Measurements from ENCODE around the gene STON2. TPM values are rescaled to one million over a fixed set of nuclear protein-coding genes. Genes with fewer than 3 reads are reported as not detected.
A peak's percentile ranks its signal among the peaks of the same experiment; 100 is the strongest.

The STON2 gene
- total and polyA plus RNA-seq, 7 donors = 4.8 to 147 (median 37.4) TPM

GRCh38 chr14:81269979-81270375 lies 130.1 kb downstream of the STON2 start:
- DNase-seq = no peak
- intact Hi-C loops (cut with DNase I) = loop anchor here (1.0 to 5.0 kb wide), 3 partner anchors 48 to 183 kb away; partner anchors contain the start of gene GTF2A1 (in 1 of the 2)
- Histone ChIP-seq H3K27me3 (ENCODE audit: insufficient read depth in 3 of 3, low read length in 2 of 3) (no peaks in the 10 kb centered on the region), H3K4me3 (no peak overlapping the region), H3K27ac (peak overlapping the region; percentile 67), H3K4me1 (peaks cover 49% of the 10 kb centered on the region), H3K36me3 (ENCODE audit: insufficient read depth in 1 of 2, low read depth in 1 of 2) (no peaks in the 10 kb centered on the region), H3K9me3 (no peaks in the 10 kb centered on the region)
- peak in 3 of 4 donors; percentile 33 to 61 (median 59) for ATAC-seq
- 45 to 50% (median 47%) methylated on average over 3 of the region's 3 CpGs for WGBS, 3 donors
- TF ChIP-seq CTCF (IDR thresholded peaks at IDR 0.05) = no peak

- Histone ChIP-seq H3K4me1 (peaks cover 42% of the 10 kb centered on the region), H3K36me3 (ENCODE audit: insufficient read depth in 1 of 2, low read depth in 1 of 2) (no peaks in the 10 kb centered on the region), H3K9me3 (no peaks in the 10 kb centered on the region), H3K27me3 (ENCODE audit: insufficient read depth in 3 of 3, low read length in 2 of 3) (no peaks in the 10 kb centered on the region), H3K27ac (peak overlapping the region; percentile 67), H3K4me3 (peak overlapping the region; percentile 31)
- 15 to 22% (median 18%) methylated on average over 7 of the region's 7 CpGs for WGBS, 3 donors
- intact Hi-C loops (cut with DNase I) = loop anchor here (1.0 to 5.0 kb wide), 2 partner anchors 47 to 184 kb away; partner anchors contain the start of gene GTF2A1 (in 1 of the 2)
- peak; percentile 87 for TF ChIP-seq CTCF (IDR thresholded peaks at IDR 0.05)
- no peak for DNase-seq
- ATAC-seq = peak; percentile 90 to 94 (median 92)
Measured at GRCh38 chr14:81269100-81269978, 130.8 kb downstream of the STON2 start.

GRCh38 chr14:81268016-81268416 lies 132.1 kb downstream of the STON2 start:
- intact Hi-C loops (cut with DNase I) = loop anchor here in 1 of 2 donors (5.0 kb wide), 1 partner anchor 46 kb away; the partner anchor contains the start of gene GTF2A1

GRCh38 chr14:81265636-81266169 lies 134.4 kb downstream of the STON2 start:
- TF ChIP-seq CTCF (IDR thresholded peaks at IDR 0.05) = no peak
- intact Hi-C loops (cut with DNase I) = loop anchor here in 1 of 2 donors (5.0 kb wide), 1 partner anchor 43 kb away; the partner anchor contains the start of gene GTF2A1
- Histone ChIP-seq H3K9me3 (no peaks in the 10 kb centered on the region), H3K4me1 (peaks cover 15% of the 10 kb centered on the region), H3K27ac (no peak overlapping the region), H3K36me3 (ENCODE audit: insufficient read depth in 1 of 2, low read depth in 1 of 2) (peaks cover 0 to 3% of the 10 kb centered on the region in 2 donors), H3K4me3 (no peak overlapping the region), H3K27me3 (ENCODE audit: insufficient read depth in 3 of 3, low read length in 2 of 3) (no peaks in the 10 kb centered on the region)
- WGBS, 3 donors = 82 to 85% (median 84%) methylated on average over 3 of the region's 3 CpGs
- DNase-seq (no peak), ATAC-seq (no peak)

More at GRCh38 chr14:81268016-81268416, 132.1 kb downstream of the STON2 start:
- DNase-seq (no peak), ATAC-seq (peak in 3 of 4 donors; percentile 24 to 55 (median 46))
- Histone ChIP-seq H3K9me3 (no peaks in the 10 kb centered on the region), H3K27ac (no peak overlapping the region), H3K36me3 (ENCODE audit: insufficient read depth in 1 of 2, low read depth in 1 of 2) (peaks cover 0 to 3% of the 10 kb centered on the region in 2 donors), H3K27me3 (ENCODE audit: insufficient read depth in 3 of 3, low read length in 2 of 3) (no peaks in the 10 kb centered on the region), H3K4me3 (no peak overlapping the region), H3K4me1 (peaks cover 32% of the 10 kb centered on the region)
- TF ChIP-seq CTCF (IDR thresholded peaks at IDR 0.05) = no peak
- WGBS, 3 donors = 41 to 68% (median 52%) methylated on average over 3 of the region's 3 CpGs
